Measurements from ENCODE around the gene PDE7B.

Gene PDE7B

GRCh38 chr6:136012198-136012887 is 160.8 kb downstream of the PDE7B start:
- DNase-seq (ENCODE audit: low spot score): no peak
- in situ Hi-C loops (cut with MboI; ENCODE audit: low sequenced_read_pairs, unreplicated experiment): no loop called here

GRCh38 chr6:136012943-136013342 is 161.4 kb downstream of the PDE7B start:
- DNase-seq (ENCODE audit: low spot score): no peak
- in situ Hi-C loops (cut with MboI; ENCODE audit: low sequenced_read_pairs, unreplicated experiment): no loop called here
- no peak for TF ChIP-seq CTCF (IDR thresholded peaks at IDR 0.05; ENCODE audit: borderline replicate concordance, control extremely low read depth, extremely low read depth, insufficient read depth, missing control alignments)

More at GRCh38 chr6:136012198-136012887, 160.8 kb downstream of the PDE7B start:
- TF ChIP-seq CTCF (IDR thresholded peaks at IDR 0.05; ENCODE audit: borderline replicate concordance, control extremely low read depth, extremely low read depth, insufficient read depth, missing control alignments): no peak

- no peak for DNase-seq (ENCODE audit: low spot score)
- in situ Hi-C loops (cut with MboI; ENCODE audit: low sequenced_read_pairs, unreplicated experiment): no loop called here
- no peak for TF ChIP-seq CTCF (IDR thresholded peaks at IDR 0.05; ENCODE audit: borderline replicate concordance, control extremely low read depth, extremely low read depth, insufficient read depth, missing control alignments)
Observed at GRCh38 chr6:136014454-136015437, 163.2 kb downstream of the PDE7B start.

- DNase-seq (ENCODE audit: low spot score): no peak
- in situ Hi-C loops (cut with MboI; ENCODE audit: low sequenced_read_pairs, unreplicated experiment): no loop called here
- TF ChIP-seq CTCF (IDR thresholded peaks at IDR 0.05; ENCODE audit: borderline replicate concordance, control extremely low read depth, extremely low read depth, insufficient read depth, missing control alignments): no peak
Observed at GRCh38 chr6:136015531-136015930, 164.0 kb downstream of the PDE7B start.

- DNase-seq (ENCODE audit: low spot score): no peak
- TF ChIP-seq CTCF (IDR thresholded peaks at IDR 0.05; ENCODE audit: borderline replicate concordance, control extremely low read depth, extremely low read depth, insufficient read depth, missing control alignments): no peak
- in situ Hi-C loops (cut with MboI; ENCODE audit: low sequenced_read_pairs, unreplicated experiment): no loop called here
Observed at GRCh38 chr6:136016228-136017225, 165.0 kb downstream of the PDE7B start.

- in situ Hi-C loops (cut with MboI; ENCODE audit: low sequenced_read_pairs, unreplicated experiment): no loop called here
- TF ChIP-seq CTCF (IDR thresholded peaks at IDR 0.05; ENCODE audit: borderline replicate concordance, control extremely low read depth, extremely low read depth, insufficient read depth, missing control alignments): no peak
- DNase-seq (ENCODE audit: low spot score): no peak
Observed at GRCh38 chr6:136020691-136021090, 169.2 kb downstream of the PDE7B start.

All from GM13976 (cell line).